HG03066 (cell line): Measurements from ENCODE around the gene RIMKLA.

Source experiments
- ATAC-seq: cut with Tn5 transposase; IDR thresholded peaks from one replicate; pipeline ENCODE4 v1.9.1; 2021; ENCODE audit warnings: low read depth; ENCODE audit not compliant: unreplicated experiment

RIMKLA gene

GRCh38 chr1:42424201-42424600 is 43.6 kb downstream of the RIMKLA start:
- ATAC-seq: no peak

GRCh38 chr1:42427240-42427639 is 46.6 kb downstream of the RIMKLA start:
- no peak for ATAC-seq

- ATAC-seq: no peak
These were observed 49.0 kb downstream of the RIMKLA start for GRCh38 chr1:42429603-42430002.

GRCh38 chr1:42430286-42431135 is 49.9 kb downstream of the RIMKLA start:
- ATAC-seq: no peak

GRCh38 chr1:42431514-42431913 is 50.9 kb downstream of the RIMKLA start:
- no peak for ATAC-seq

- ATAC-seq: no peak
These were observed 52.1 kb downstream of the RIMKLA start for GRCh38 chr1:42432714-42433113.

- ATAC-seq: no peak
These were observed 52.8 kb downstream of the RIMKLA start for GRCh38 chr1:42433369-42433768.

- ATAC-seq: no peak
These were observed 53.7 kb downstream of the RIMKLA start for GRCh38 chr1:42434340-42434739.

- no peak for ATAC-seq
These were observed 59.3 kb downstream of the RIMKLA start for GRCh38 chr1:42439940-42440339.

- no peak for ATAC-seq
These were observed 62.1 kb downstream of the RIMKLA start for GRCh38 chr1:42442662-42443061.

GRCh38 chr1:42449256-42449655 is 68.7 kb downstream of the RIMKLA start:
- no peak for ATAC-seq

GRCh38 chr1:42450061-42450460 is 69.5 kb downstream of the RIMKLA start:
- ATAC-seq: no peak

- ATAC-seq: no peak
These were observed 72.8 kb downstream of the RIMKLA start for GRCh38 chr1:42453386-42453785.

- no peak for ATAC-seq
These were observed 73.8 kb downstream of the RIMKLA start for GRCh38 chr1:42454403-42454802.

- peak; percentile 80 for ATAC-seq
These were observed 75.6 kb downstream of the RIMKLA start, which contains the start of the genes PPCS and ZMYND12 for GRCh38 chr1:42456010-42456753. PPCS (plus strand) TSS chr1:42456543; CDS start chr1:42456566, 23 bp downstream. ZMYND12 (minus strand) TSS chr1:42456022; CDS start chr1:42455997, 25 bp downstream.

GRCh38 chr1:42456754-42457089 is 76.1 kb downstream of the RIMKLA start:
- ATAC-seq: peak; percentile 60

- no peak for ATAC-seq
These were observed 80.6 kb downstream of the RIMKLA start for GRCh38 chr1:42461196-42461595.

- ATAC-seq: peak; percentile 100
These were observed 82.5 kb downstream of the RIMKLA start, which contains the start of gene CCDC30 for GRCh38 chr1:42462828-42463763. CCDC30 (plus strand) TSS chr1:42463286; CDS start chr1:42480552, 17,266 bp downstream.

- no peak for ATAC-seq
These were observed 83.3 kb downstream of the RIMKLA start for GRCh38 chr1:42463921-42464320.

- ATAC-seq: no peak
These were observed 85.4 kb downstream of the RIMKLA start for GRCh38 chr1:42466030-42466429.
